Panc1 (cell line): ENCODE results near the gene CCDC195. TPM values are rescaled to one million over a fixed set of nuclear protein-coding genes. Genes with fewer than 3 reads are reported as not detected.

ENCODE experiments used
- ATAC-seq: fragments of 200-7000 bp; cut with Tn5 transposase; 2 replicates; pipeline ENCODE4 v1.9.1; 2020; ENCODE audit warnings: mild to moderate bottlenecking, moderate library complexity
- BruUV-seq: library from RNA; stranded (reverse); fragments of 400-500 nt; replicated peaks from 2 replicates; lab custom pipeline; 2021; lab: Mats Ljungman, UMichigan
- CTCF ChIA-PET: fragments of 300-600 bp; sonication (Branson Sonifier 250); formaldehyde crosslinking; loops from one replicate; lab custom pipeline; 2022; ENCODE audit warnings: antibody characterized with exemption; lab: Charles Lee
- POLR2A ChIA-PET: fragments of 300-600 bp; sonication (Branson Sonifier 250); formaldehyde crosslinking; loops from one replicate; lab custom pipeline; 2022; ENCODE audit warnings: antibody characterized with exemption; lab: Charles Lee
- DNase-seq: peaks from one replicate; pipeline ENCODE4 v3.0.0-alpha.2; 2010; ENCODE audit warnings: low read depth, low spot score
- H3K27ac ChIP-seq: 2 replicates; pipeline ENCODE4 v1.5.1; 2011; ENCODE audit warnings: mild to moderate bottlenecking, low read length, inconsistent platforms
- H3K27me3 ChIP-seq: fragments of 200-500 bp; sonication (Bioruptor generic); 2 replicates; pipeline ENCODE4 v1.6.0; 2014; ENCODE audit warnings: low read length, inconsistent platforms; ENCODE audit not compliant: control insufficient read depth, insufficient read depth
- H3K36me3 ChIP-seq: fragments of 200-500 bp; sonication (Bioruptor generic); 2 replicates; pipeline ENCODE4 v1.5.1; 2014; ENCODE audit warnings: inconsistent platforms, mild to moderate bottlenecking, low read length, moderate library complexity; ENCODE audit not compliant: control insufficient read depth, insufficient read depth
- H3K4me1 ChIP-seq: 2 replicates; pipeline ENCODE4 v1.5.1; 2011; ENCODE audit warnings: inconsistent platforms, mild to moderate bottlenecking, low read length, moderate library complexity; ENCODE audit not compliant: control insufficient read depth, insufficient read depth
- H3K4me3 ChIP-seq, 2 experiments: 2 replicates each; pipeline ENCODE4 v1.5.1; 2011 to 2012; ENCODE audit warnings: low read depth in 2 of 2, low read length in 2 of 2, mild to moderate bottlenecking in 2 of 2, inconsistent platforms in 1 of 2, moderate library complexity in 1 of 2
- H3K9me3 ChIP-seq: fragments of 200-500 bp; sonication (Bioruptor generic); 2 replicates; pipeline ENCODE4 v1.5.1; 2014; ENCODE audit warnings: low read depth, mild to moderate bottlenecking, inconsistent platforms, low read length, moderate library complexity; ENCODE audit not compliant: control insufficient read depth, insufficient read depth
- CTCF ChIP-seq: fragments of 450-650 bp; IDR thresholded peaks from 2 replicates; pipeline ENCODE4 v1.5.1; 2017; ENCODE audit warnings: mild to moderate bottlenecking
- POLR2AphosphoS5 ChIP-seq: IDR thresholded peaks from 2 replicates; pipeline ENCODE4 v1.6.1; 2012; ENCODE audit warnings: mild to moderate bottlenecking, low read depth, low read length, moderate library complexity
- REST ChIP-seq, 2 experiments: IDR thresholded peaks; 2 replicates each; pipeline ENCODE4 v1.6.1; 2011 to 2012; ENCODE audit warnings: low read depth in 2 of 2, control low read depth in 1 of 2, low read length in 1 of 2, mild to moderate bottlenecking in 1 of 2, moderate library complexity in 1 of 2; ENCODE audit not compliant: insufficient read depth in 1 of 2
- SIN3A ChIP-seq: IDR thresholded peaks from 2 replicates; pipeline ENCODE4 v1.6.1; 2012; ENCODE audit warnings: low read depth, mild to moderate bottlenecking, low read length, moderate library complexity, borderline replicate concordance; ENCODE audit not compliant: insufficient read depth
- TCF7L2 ChIP-seq: IDR thresholded peaks from 2 replicates; pipeline ENCODE4 v1.6.1; 2011; ENCODE audit warnings: mild to moderate bottlenecking, low read depth, low read length, inconsistent platforms
- in situ Hi-C: cut with HindIII; loops from 2 replicates; pipeline ENCODE4 v1.10.0; 2016; ENCODE audit warnings: low sequenced_read_pairs, low pct_unique_long_range_greater_than_20kb
- intact Hi-C: fragments of 100-400 bp; cut with micrococcal nuclease; formaldehyde crosslinking; loops from one replicate; pipeline ENCODE4 v1.10.0; 2022; ENCODE audit not compliant: unreplicated experiment
- total RNA-seq: library from RNA; stranded (reverse); gene quantifications from one replicate; pipeline ENCODE4 v1.2.1, GENCODE V29; 2021; ENCODE audit not compliant: unreplicated experiment

CCDC195 gene
- total RNA-seq, 1 experiment from 2014 or later, result not detected

GRCh38 chr2:224691563-224691962 lies 24.6 kb downstream of the CCDC195 start:
- in situ Hi-C loops (no loop called here), intact Hi-C loops (no loop called here)
- Histone ChIP-seq H3K4me1 (peaks cover 6% of the 10 kb centered on the region; the same call in 1 of the 2 replicates), H3K9me3 (no peaks in the 10 kb centered on the region), H3K4me3 (no peak overlapping the region), H3K36me3 (no peaks in the 10 kb centered on the region), H3K27me3 (no peaks in the 10 kb centered on the region), H3K27ac (peak overlapping the region; percentile 67)
- CTCF ChIA-PET, result no interaction called here
- BruUV-seq, result no TSS peak
- POLR2A ChIA-PET, result interaction anchor here (0.6 kb wide), 1 partner anchor 63 kb away, joined by 3 read pairs; no protein-coding TSS in a partner anchor
- peak; percentile 72 for ATAC-seq
- TF ChIP-seq TCF7L2 (no peak), SIN3A (no peak)
- DNase-seq, result no peak

GRCh38 chr2:224690868-224691267 lies 25.3 kb downstream of the CCDC195 start:
- Histone ChIP-seq H3K27me3 (no peaks in the 10 kb centered on the region), H3K36me3 (no peaks in the 10 kb centered on the region), H3K4me3 (no peak overlapping the region), H3K27ac (peak overlapping the region; percentile 67; the same call in 1 of the 2 replicates), H3K9me3 (no peaks in the 10 kb centered on the region), H3K4me1 (peaks cover 6% of the 10 kb centered on the region; the same call in 1 of the 2 replicates)
- DNase-seq (no peak), ATAC-seq (no peak)
- BruUV-seq, result no TSS peak
- ChIA-PET POLR2A (interaction anchor here (0.6 kb wide), 1 partner anchor 63 kb away, joined by 3 read pairs; no protein-coding TSS in a partner anchor), CTCF (no interaction called here)
- in situ Hi-C loops, result no loop called here
- TF ChIP-seq TCF7L2 (no peak), POLR2AphosphoS5 (no peak), SIN3A (no peak), CTCF (no peak), REST (IDR thresholded peaks at IDR 0.05; ENCODE audit: insufficient read depth in 1 of 2, low read depth in 2 of 2, low read length in 1 of 2) (no peak)
- intact Hi-C loops, result no loop called here

- no peaks in the 10 kb centered on the region for H3K9me3 ChIP-seq
- ATAC-seq (no peak), DNase-seq (no peak)
- no peaks in the 10 kb centered on the region for H3K36me3 ChIP-seq
- in situ Hi-C loops, result no loop called here
- H3K4me1 ChIP-seq, result peaks cover 6% of the 10 kb centered on the region; the same call in 1 of the 2 replicates
- peak overlapping the region; percentile 25; the same call in 1 of the 2 replicates for H3K27ac ChIP-seq
- no peaks in the 10 kb centered on the region for H3K27me3 ChIP-seq
- TF ChIP-seq SIN3A, result no peak
- ChIA-PET POLR2A (no interaction called here), CTCF (no interaction called here)
- H3K4me3 ChIP-seq, result no peak overlapping the region
- intact Hi-C loops, result no loop called here
- BruUV-seq, result no TSS peak
Observed at GRCh38 chr2:224689539-224689938, 26.6 kb downstream of the CCDC195 start.
